ENCODE results near the gene SOX1. TPM values are rescaled to one million over a fixed set of nuclear protein-coding genes. Genes with fewer than 3 reads are reported as not detected.
A peak's percentile ranks its signal among the peaks of the same experiment; 100 is the strongest.

Gene SOX1
- total RNA-seq, 2 donors from 2014 or later: 0.08 TPM; not detected in 1

GRCh38 chr13:112057736-112058518 is 9.0 kb upstream of the SOX1 start:
- no peak for ATAC-seq
- DNase-seq: no peak
- intact Hi-C loops (cut with DNase I, micrococcal nuclease): no loop called here

GRCh38 chr13:112058519-112058873 is 8.5 kb upstream of the SOX1 start:
- intact Hi-C loops (cut with DNase I, micrococcal nuclease): no loop called here
- no peak for DNase-seq
- ATAC-seq: no peak

GRCh38 chr13:112058941-112059340 is 8.0 kb upstream of the SOX1 start:
- DNase-seq (no peak), ATAC-seq (no peak)
- intact Hi-C loops (cut with DNase I, micrococcal nuclease): no loop called here

- no peak for ATAC-seq
- DNase-seq: no peak
- intact Hi-C loops (cut with DNase I, micrococcal nuclease): no loop called here
Observed at GRCh38 chr13:112059457-112060281, 7.3 kb upstream of the SOX1 start.

GRCh38 chr13:112060282-112060830 is 6.6 kb upstream of the SOX1 start:
- DNase-seq (no peak), ATAC-seq (no peak)
- intact Hi-C loops (cut with DNase I, micrococcal nuclease): no loop called here

- ATAC-seq: no peak
- intact Hi-C loops (cut with DNase I, micrococcal nuclease): no loop called here
Observed at GRCh38 chr13:112060899-112061366, 6.0 kb upstream of the SOX1 start.

GRCh38 chr13:112061367-112062061 is 5.4 kb upstream of the SOX1 start:
- ATAC-seq: no peak
- DNase-seq: no peak
- intact Hi-C loops (cut with DNase I, micrococcal nuclease): no loop called here

More at GRCh38 chr13:112060899-112061366, 6.0 kb upstream of the SOX1 start:
- DNase-seq: no peak

- no peak for DNase-seq
- no peak for ATAC-seq
- intact Hi-C loops (cut with DNase I, micrococcal nuclease): no loop called here
Observed at GRCh38 chr13:112062072-112062567, 4.8 kb upstream of the SOX1 start.

GRCh38 chr13:112062571-112063570 is 4.1 kb upstream of the SOX1 start:
- ATAC-seq (peak; percentile 45), DNase-seq (no peak)
- intact Hi-C loops (cut with DNase I, micrococcal nuclease): no loop called here

GRCh38 chr13:112063807-112064206 is 3.1 kb upstream of the SOX1 start:
- ATAC-seq (no peak), DNase-seq (no peak)
- intact Hi-C loops (cut with DNase I, micrococcal nuclease): no loop called here

- intact Hi-C loops (cut with DNase I, micrococcal nuclease): no loop called here
- ATAC-seq: no peak
- DNase-seq: no peak
Observed at GRCh38 chr13:112064222-112064621, 2.7 kb upstream of the SOX1 start.

- no peak for ATAC-seq
- DNase-seq: no peak
- intact Hi-C loops (cut with DNase I, micrococcal nuclease): no loop called here
Observed at GRCh38 chr13:112065521-112065866, 1.5 kb upstream of the SOX1 start.

- no peak for DNase-seq
- ATAC-seq: no peak
- intact Hi-C loops (cut with DNase I, micrococcal nuclease): no loop called here
Observed at GRCh38 chr13:112065867-112066623, 904 bp upstream of the SOX1 start.

- intact Hi-C loops (cut with DNase I, micrococcal nuclease): no loop called here
- peak; percentile 83 for ATAC-seq
- peak; percentile 57 to 58 for DNase-seq
Observed at GRCh38 chr13:112066624-112067004, 335 bp upstream of the SOX1 start.

GRCh38 chr13:112067871-112068539 is 1.1 kb downstream of the SOX1 start:
- intact Hi-C loops (cut with DNase I, micrococcal nuclease): no loop called here
- DNase-seq: no peak
- peak; percentile 23 for ATAC-seq

GRCh38 chr13:112068540-112069060 is 1.7 kb downstream of the SOX1 start:
- ATAC-seq: no peak
- DNase-seq: no peak
- intact Hi-C loops (cut with DNase I, micrococcal nuclease): no loop called here
